GM19372 (cell line): ENCODE data around the gene OSGEP.

Source experiments
- ATAC-seq: cut with Tn5 transposase; IDR thresholded peaks from one replicate; pipeline ENCODE4 v1.9.1; 2021; ENCODE audit warnings: mild to moderate bottlenecking, low read depth, moderate library complexity; ENCODE audit not compliant: unreplicated experiment

Gene OSGEP

GRCh38 chr14:20434701-20435581, 19.7 kb downstream of the OSGEP start:
- no peak for ATAC-seq

- no peak for ATAC-seq
Measured at GRCh38 chr14:20429801-20430669, 24.6 kb downstream of the OSGEP start.

- no peak for ATAC-seq
Measured at GRCh38 chr14:20428802-20429201, 25.8 kb downstream of the OSGEP start.

- ATAC-seq: peak; percentile 22
Measured at GRCh38 chr14:20428010-20428365, 26.6 kb downstream of the OSGEP start.

GRCh38 chr14:20427231-20428009, 27.2 kb downstream of the OSGEP start:
- ATAC-seq: peak; percentile 63

GRCh38 chr14:20424851-20425250, 29.8 kb downstream of the OSGEP start:
- ATAC-seq: no peak

- no peak for ATAC-seq
Measured at GRCh38 chr14:20422886-20423285, 31.7 kb downstream of the OSGEP start.

GRCh38 chr14:20421267-20421666, 33.3 kb downstream of the OSGEP start:
- ATAC-seq: no peak

- no peak for ATAC-seq
Measured at GRCh38 chr14:20419419-20419818, 35.2 kb downstream of the OSGEP start.

- ATAC-seq: no peak
Measured at GRCh38 chr14:20418501-20418909, 36.1 kb downstream of the OSGEP start.

- no peak for ATAC-seq
Measured at GRCh38 chr14:20417250-20418186, 37.1 kb downstream of the OSGEP start.

GRCh38 chr14:20416223-20416622, 38.4 kb downstream of the OSGEP start:
- no peak for ATAC-seq

GRCh38 chr14:20415782-20416206, 38.8 kb downstream of the OSGEP start:
- no peak for ATAC-seq

GRCh38 chr14:20413744-20414082, 40.9 kb downstream of the OSGEP start:
- peak; percentile 39 for ATAC-seq

GRCh38 chr14:20412876-20413743, 41.5 kb downstream of the OSGEP start, which contains the start of gene TEP1:
Gene TEP1 (minus strand): TSS chr14:20413501. CDS start chr14:20408439, 5,062 bp downstream.
- ATAC-seq: peak; percentile 53

GRCh38 chr14:20412411-20412810, 42.2 kb downstream of the OSGEP start:
- ATAC-seq: peak; percentile 43

GRCh38 chr14:20409226-20409625, 45.4 kb downstream of the OSGEP start:
- ATAC-seq: no peak

GRCh38 chr14:20403521-20403920, 51.1 kb downstream of the OSGEP start:
- ATAC-seq: no peak
